ENCODE data around the gene ZKSCAN3.
A peak's percentile ranks its signal among the peaks of the same experiment; 100 is the strongest.
"Not testable (repeated sequence)": the region's sequence is repeated elsewhere in the genome, so short reads cannot be mapped to it uniquely, and the experiment has no call there.

The ZKSCAN3 gene

GRCh38 chr6:28349892-28350737 is at the start of gene ZKSCAN3:
Gene ZKSCAN3, plus strand, starts transcription at chr6:28349947. Its CDS starts 9,640 bp downstream, at chr6:28359587.
- DNase-seq = peak; percentile 82

DNA sequence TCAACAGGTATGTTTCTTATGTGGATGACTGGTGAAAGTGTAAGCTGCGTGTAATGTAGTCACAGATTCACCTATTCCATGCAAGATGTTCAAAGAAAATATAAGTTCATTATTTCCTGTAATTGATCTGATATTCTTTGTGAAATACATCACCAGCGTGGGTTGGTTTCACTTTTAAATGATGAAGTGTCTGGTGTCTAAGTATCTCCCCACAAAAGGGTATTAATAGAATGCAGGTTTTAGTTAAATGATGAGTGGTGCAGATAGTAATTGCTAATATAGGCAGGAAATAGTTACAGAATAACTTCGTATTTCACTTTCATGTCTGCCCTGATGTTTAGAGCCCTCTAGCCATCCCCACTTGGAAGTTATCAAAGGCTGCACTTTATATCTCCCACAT is 46.2 kb upstream of the ZKSCAN3 start:
- no peak for DNase-seq

GRCh38 chr6:28306363-28306762 is 43.4 kb upstream of the ZKSCAN3 start:
- DNase-seq = not testable (repeated sequence)

DNA sequence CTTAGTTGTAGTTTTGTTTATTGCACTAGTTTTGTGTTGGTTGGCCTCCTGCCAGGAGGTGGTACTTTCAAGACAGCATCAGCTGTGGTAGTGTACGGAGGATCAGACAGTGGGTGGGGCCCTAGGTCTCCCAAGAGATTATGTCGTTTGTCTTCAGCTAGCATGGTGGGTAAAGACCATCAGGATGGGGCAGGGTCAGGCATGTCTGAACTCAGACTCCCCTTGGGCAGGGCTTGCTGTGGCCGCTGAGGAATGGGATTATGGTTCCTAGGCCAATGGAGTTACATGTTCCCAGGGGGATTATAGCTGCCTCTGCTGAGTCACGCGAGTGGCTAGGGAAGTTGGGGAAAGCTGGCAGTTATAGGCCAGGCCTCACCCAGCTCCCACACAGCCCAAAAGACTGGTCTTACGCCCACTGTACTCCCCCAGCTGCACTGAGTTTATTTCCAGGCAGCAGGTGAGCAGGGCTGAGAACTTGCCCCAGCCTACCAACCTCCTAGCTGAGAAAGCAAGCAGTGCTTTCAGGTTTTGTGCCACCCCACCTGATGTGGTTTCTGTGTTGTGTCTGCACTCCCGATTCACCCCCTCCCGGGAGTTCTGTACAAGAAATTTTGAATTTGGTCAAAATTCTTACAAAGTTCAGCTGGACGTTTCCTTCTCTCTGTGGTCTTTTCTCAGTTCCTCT is 38.5 kb upstream of the ZKSCAN3 start:
- DNase-seq = no peak

DNA sequence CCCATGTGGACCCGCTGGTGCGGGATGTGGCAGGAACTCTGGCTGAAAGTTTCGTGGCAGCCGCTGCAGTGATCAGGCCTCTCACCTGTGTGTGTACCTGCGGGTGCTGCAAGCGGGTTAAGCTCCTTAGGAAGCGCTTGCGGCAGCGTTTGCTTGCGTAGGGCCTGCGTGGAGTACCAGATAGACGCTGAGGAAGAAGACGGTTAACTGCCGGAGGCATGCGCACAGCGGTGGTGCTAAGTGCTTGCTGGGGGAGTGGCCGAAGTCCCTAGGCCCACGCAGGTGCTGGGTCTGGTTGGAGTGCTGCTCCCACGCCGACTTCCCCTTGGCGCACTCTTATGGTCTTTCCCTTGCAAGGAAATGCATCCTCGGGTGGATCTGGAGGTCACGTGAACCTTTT is 36.8 kb upstream of the ZKSCAN3 start:
- DNase-seq = no peak

DNA sequence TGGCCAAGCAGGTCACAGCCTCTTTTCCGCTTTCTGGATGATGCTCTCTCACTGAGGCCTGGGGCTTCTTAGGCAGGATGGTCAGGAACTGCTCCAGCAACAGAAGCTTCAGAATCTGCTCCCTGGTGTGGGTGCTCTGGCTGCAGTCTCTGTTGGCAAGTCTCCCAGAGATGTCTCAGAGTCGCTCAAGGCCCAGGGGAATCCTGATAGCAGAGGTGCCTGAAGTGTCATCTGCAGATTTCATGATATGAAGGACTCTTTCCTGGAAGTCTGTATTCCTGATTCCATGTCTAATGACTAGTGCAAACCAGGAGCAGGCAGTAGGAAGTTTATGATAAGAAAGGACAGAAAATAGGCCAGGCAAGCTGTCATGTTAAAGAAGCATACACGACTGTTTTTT is 34.1 kb upstream of the ZKSCAN3 start:
- DNase-seq = no peak

- not testable (repeated sequence) for DNase-seq
These were observed 31.9 kb upstream of the ZKSCAN3 start for GRCh38 chr6:28317866-28318265.

DNA sequence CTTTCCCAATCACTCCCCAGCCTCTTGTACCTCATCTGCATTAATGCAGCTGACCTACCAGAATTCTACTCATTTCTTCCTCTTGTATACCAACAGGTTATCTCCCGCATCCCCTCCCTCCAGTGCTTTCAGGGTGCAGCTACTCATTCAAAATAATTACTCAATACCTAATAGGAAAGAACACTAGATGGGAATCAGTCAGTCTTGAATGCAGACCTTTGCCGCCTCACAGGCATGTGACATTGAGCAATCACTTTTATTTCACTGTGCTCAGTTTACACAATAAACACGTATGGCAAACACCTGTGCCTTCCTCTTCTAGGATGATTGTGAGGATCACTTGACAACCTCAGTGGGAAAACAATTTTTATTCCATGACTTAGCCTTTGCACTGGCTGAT is 27.1 kb upstream of the ZKSCAN3 start:
- no peak for DNase-seq

GRCh38 chr6:28323813-28324424 is 25.8 kb upstream of the ZKSCAN3 start:
- no peak for DNase-seq

- DNase-seq = no peak
These were observed 23.3 kb upstream of the ZKSCAN3 start for GRCh38 chr6:28326371-28326948.

GRCh38 chr6:28330041-28330440 is 19.7 kb upstream of the ZKSCAN3 start:
- DNase-seq = no peak

GRCh38 chr6:28333047-28333446 is 16.7 kb upstream of the ZKSCAN3 start:
- DNase-seq = no peak

- DNase-seq = no peak
These were observed 16.1 kb upstream of the ZKSCAN3 start for GRCh38 chr6:28333599-28334018.

DNA sequence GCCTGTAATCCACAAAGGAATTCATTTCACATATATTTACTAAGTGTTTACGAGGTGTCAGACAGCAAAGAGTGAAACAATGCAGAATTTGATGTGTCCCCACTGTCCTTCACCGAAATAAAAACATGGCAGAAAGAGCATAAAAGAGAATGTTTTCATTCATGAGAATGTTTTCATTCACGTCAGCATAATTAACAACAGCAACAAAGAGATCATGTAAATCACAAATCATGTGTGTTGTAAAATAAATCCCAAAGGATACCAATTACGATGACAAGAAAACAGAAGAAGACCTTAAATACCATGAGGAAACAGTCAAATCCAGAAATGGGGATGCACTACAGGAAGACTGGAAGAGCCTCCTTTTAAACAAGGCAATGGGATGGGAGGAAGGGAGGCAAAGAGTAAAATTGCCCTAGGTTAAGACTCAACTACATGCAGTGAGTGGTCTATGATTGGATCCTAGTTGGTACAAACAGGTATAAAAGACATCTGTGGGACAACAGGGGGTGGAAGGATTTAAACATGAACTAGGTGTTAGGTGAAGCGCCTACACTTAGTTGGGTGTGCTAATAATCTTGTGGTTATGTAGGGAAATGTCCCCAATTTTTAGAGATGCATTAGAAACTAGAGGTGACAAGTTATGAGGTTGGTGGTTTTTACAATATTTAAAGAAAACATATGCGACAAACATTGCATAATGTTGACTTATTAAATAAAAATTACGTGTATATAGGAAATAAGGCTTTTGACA is 15.3 kb upstream of the ZKSCAN3 start:
- DNase-seq = no peak

DNA sequence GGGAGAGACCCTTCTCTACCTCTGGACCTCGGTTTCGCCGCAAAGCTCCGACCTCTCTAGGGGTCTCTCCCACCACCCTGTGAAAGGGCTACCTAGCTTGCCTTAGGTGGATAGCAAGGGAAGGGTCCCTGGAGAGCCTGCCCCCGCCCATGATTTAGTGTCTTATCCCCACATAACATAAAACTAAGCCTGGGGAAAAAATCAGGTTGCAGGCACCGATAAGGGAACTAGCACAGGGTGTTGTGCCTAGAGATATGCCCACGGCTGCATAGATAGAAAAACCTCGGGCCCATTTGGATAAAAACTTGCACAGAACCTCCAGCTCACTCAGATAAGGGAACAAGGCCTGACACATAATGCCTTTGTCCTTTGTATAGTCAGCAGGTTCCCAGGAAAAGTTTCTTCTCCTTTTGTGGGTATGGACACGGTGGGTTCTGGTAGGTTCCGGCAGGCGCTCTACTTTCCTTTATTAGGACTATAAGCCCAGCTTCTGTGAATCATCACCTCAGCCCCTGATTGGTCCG is 14.6 kb upstream of the ZKSCAN3 start:
- no peak for DNase-seq

DNA sequence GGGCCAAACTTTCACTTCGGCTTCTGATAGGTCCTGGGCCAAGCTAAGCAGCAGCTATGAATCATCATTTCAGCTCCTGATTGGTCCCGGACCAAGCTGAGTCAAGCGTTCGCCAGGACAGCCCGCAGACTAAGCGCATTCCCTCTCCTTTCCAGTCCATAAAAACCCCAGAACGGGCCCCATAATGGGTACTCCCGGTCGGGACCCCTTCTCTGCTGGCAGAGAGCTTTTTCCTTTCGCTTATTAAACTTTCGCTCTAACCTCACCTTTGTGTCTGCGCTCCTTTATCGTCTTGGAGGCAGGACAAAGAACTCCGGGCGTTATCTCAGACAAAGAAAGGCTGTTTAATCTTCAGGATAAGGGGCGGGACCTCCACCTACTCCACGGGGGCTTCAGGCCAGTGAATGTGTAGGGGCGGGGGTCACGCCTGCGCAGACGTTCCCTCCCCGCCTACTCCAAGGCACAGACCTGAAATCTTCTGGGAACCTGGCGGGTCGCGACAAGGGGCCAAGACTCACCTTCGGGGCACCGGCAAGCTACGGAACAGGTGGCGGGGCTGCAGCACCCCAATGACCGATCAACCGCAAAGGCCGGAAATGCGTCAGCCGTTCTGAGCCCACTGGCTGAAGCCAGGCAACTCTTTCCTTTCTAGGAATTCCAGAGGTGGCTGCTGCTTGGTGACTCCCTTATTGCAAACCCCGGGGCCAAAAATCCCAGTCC is 14.0 kb upstream of the ZKSCAN3 start, which contains the start of gene ZSCAN31:
TSS of gene ZSCAN31 (minus strand) at position 585 of the 720 bp plus-strand sequence. CDS start 6,465 bp downstream, outside the sequence.
- DNase-seq = peak; percentile 76

- no peak for DNase-seq
These were observed 13.2 kb upstream of the ZKSCAN3 start for GRCh38 chr6:28336284-28337120.

DNA sequence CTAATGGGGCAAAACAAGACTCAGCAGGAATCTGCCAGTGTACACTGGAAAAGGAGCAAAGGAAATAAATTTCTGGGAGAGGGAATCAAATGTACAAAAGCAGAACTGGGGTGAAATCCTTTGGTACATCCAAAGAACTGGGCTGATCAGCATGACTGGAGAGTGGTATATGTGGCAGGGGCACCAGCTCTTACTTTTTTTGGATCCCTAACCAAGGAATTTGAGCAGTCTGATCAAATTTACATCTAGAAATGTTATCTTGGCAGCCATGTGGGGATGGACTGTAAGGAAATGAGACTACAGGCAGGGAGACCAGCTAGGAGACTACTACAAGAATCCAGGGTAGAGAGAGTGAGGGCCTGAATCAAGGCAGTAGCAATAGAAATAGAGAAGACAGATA is 12.6 kb upstream of the ZKSCAN3 start:
- DNase-seq = no peak

GRCh38 chr6:28340310-28341095 is 9.2 kb upstream of the ZKSCAN3 start:
- no peak for DNase-seq

Measured in stimulated activated naive CD4-positive, alpha-beta T cell treated with Interleukin-2 at 50 U/mL for 16 hours (primary cell).